BJ (cell line): ENCODE data around the gene PARD3B. TPM values are rescaled to one million over a fixed set of nuclear protein-coding genes. Genes with fewer than 3 reads are reported as not detected.

ENCODE experiments used
- CTCF ChIA-PET: fragments of 350-600 bp; formaldehyde crosslinking; extraction: SDS; loops from one replicate; lab custom pipeline; 2021; ENCODE audit warnings: antibody characterized with exemption, inconsistent platforms; lab: Yijun Ruan, JAX
- POLR2A ChIA-PET: fragments of 300-600 bp; sonication (Branson Sonifier 250); formaldehyde crosslinking; extraction: SDS; loops from one replicate; lab custom pipeline; 2021; ENCODE audit warnings: antibody characterized with exemption; lab: Charles Lee
- DNase-seq: peaks from one replicate; pipeline ENCODE4 v3.0.0-alpha.2; 2011; ENCODE audit warnings: low read depth
- H3K27me3 ChIP-seq: 2 replicates; pipeline ENCODE4 v1.6.0; 2011; ENCODE audit warnings: low read length; ENCODE audit not compliant: control insufficient read depth, insufficient read depth
- H3K36me3 ChIP-seq: 2 replicates; pipeline ENCODE4 v1.5.1; 2011; ENCODE audit warnings: low read length; ENCODE audit not compliant: control insufficient read depth, insufficient read depth
- H3K4me3 ChIP-seq: 2 replicates; pipeline ENCODE4 v1.5.1; 2011; ENCODE audit warnings: low read depth, mild to moderate bottlenecking, control low read depth, low read length
- CTCF ChIP-seq: IDR thresholded peaks from 2 replicates; pipeline ENCODE4 v1.5.1; 2011; ENCODE audit warnings: low read depth, mild to moderate bottlenecking, control low read depth, inconsistent platforms, low read length, moderate library complexity; ENCODE audit not compliant: insufficient read depth
- polyA plus RNA-seq: library from polyadenylated mRNA; depleted of rRNA; stranded (reverse); fragments of >200 nt; gene quantifications from 2 replicates; pipeline ENCODE4 v1.2.3, GENCODE V29; 2011

PARD3B gene
- polyA plus RNA-seq, 1 experiment: 7.1 TPM

GRCh38 chr2:205500065-205500464 lies 954.8 kb downstream of the PARD3B start:
- DNase-seq: no peak
- Histone ChIP-seq H3K4me3 (no peak overlapping the region), H3K36me3 (no peaks in the 10 kb centered on the region; the same call in 1 of the 2 replicates), H3K27me3 (no peaks in the 10 kb centered on the region)
- POLR2A ChIA-PET: no interaction called here
- TF ChIP-seq CTCF: no peak
- CTCF ChIA-PET: interaction anchor here (0.9 to 1.1 kb wide), 3 partner anchors 10 to 179 kb away, joined by 3 read pairs; no protein-coding TSS in a partner anchor

GRCh38 chr2:205500951-205501350 lies 955.7 kb downstream of the PARD3B start:
- ChIA-PET CTCF (interaction anchor here (0.8 to 1.1 kb wide), 3 partner anchors 9 to 178 kb away, joined by 3 to 4 read pairs (median 3); no protein-coding TSS in a partner anchor), POLR2A (no interaction called here)
- Histone ChIP-seq H3K27me3 (no peaks in the 10 kb centered on the region), H3K4me3 (no peak overlapping the region), H3K36me3 (no peaks in the 10 kb centered on the region; the same call in 1 of the 2 replicates)
- DNase-seq: no peak
- TF ChIP-seq CTCF: no peak

GRCh38 chr2:205501826-205502225 lies 956.6 kb downstream of the PARD3B start:
- ChIA-PET POLR2A (no interaction called here), CTCF (interaction anchor here (0.8 kb wide), 1 partner anchor 10 kb away, joined by 4 read pairs; no protein-coding TSS in a partner anchor)
- TF ChIP-seq CTCF: no peak
- no peaks in the 10 kb centered on the region; the same call in 1 of the 2 replicates for H3K36me3 ChIP-seq
- DNase-seq: no peak
- no peak overlapping the region for H3K4me3 ChIP-seq
- no peaks in the 10 kb centered on the region for H3K27me3 ChIP-seq

GRCh38 chr2:205505371-205505770 lies 960.1 kb downstream of the PARD3B start:
- Histone ChIP-seq H3K36me3 (no peaks in the 10 kb centered on the region), H3K4me3 (no peak overlapping the region), H3K27me3 (no peaks in the 10 kb centered on the region)
- DNase-seq: no peak
- ChIA-PET CTCF (interaction anchor here (0.7 kb wide), 1 partner anchor 289 kb away, joined by 3 read pairs; no protein-coding TSS in a partner anchor), POLR2A (no interaction called here)
- TF ChIP-seq CTCF: no peak

GRCh38 chr2:205509655-205510054 lies 964.4 kb downstream of the PARD3B start:
- H3K36me3 ChIP-seq: no peaks in the 10 kb centered on the region
- no peaks in the 10 kb centered on the region for H3K27me3 ChIP-seq
- ChIA-PET CTCF (interaction anchor here (0.6 to 1.4 kb wide), 5 partner anchors 10 to 170 kb away, joined by 3 to 4 read pairs (median 3); no protein-coding TSS in a partner anchor), POLR2A (no interaction called here)
- no peak overlapping the region for H3K4me3 ChIP-seq
- no peak for DNase-seq
- no peak for TF ChIP-seq CTCF
